OCI-LY3 (cell line): ENCODE measurements around the gene KRT14.

Experiments used
- H2AFZ ChIP-seq: fragments of 200-600, 300-600 bp; shearing (Covaris generic); 2 replicates; pipeline ENCODE4 v1.6.0; 2014; ENCODE audit warnings: antibody characterized with exemption, low read depth, low read length
- H3K27ac ChIP-seq: fragments of 200-600, 300-600 bp; sonication (generic); 2 replicates; pipeline ENCODE4 v1.5.1; 2014; ENCODE audit warnings: mild to moderate bottlenecking, low read length, moderate library complexity, mixed read lengths
- H3K27me3 ChIP-seq: fragments of 200-600, 300-600 bp; sonication (generic); 2 replicates; pipeline ENCODE4 v1.6.1; 2014; ENCODE audit warnings: low read depth, low read length, mixed read lengths
- H3K36me3 ChIP-seq: fragments of 200-600, 300-600 bp; sonication (generic); replicated peaks from 2 replicates; pipeline ENCODE3; 2014; ENCODE audit warnings: low read depth, low read length, mixed read lengths
- H3K4me1 ChIP-seq: fragments of 300-600, 200-600 bp; sonication (generic); 2 replicates; pipeline ENCODE4 v1.6.1; 2014; ENCODE audit warnings: low read length, mixed read lengths
- H3K4me2 ChIP-seq: fragments of 200-600, 300-600 bp; sonication (generic); 2 replicates; pipeline ENCODE4 v1.6.1; 2014; ENCODE audit warnings: low read length, mixed read lengths
- H3K4me3 ChIP-seq: fragments of 300-600, 200-600 bp; sonication (generic); 2 replicates; pipeline ENCODE4 v1.5.1; 2014; ENCODE audit warnings: antibody characterized with exemption, mild to moderate bottlenecking, low read length, moderate library complexity
- H3K79me2 ChIP-seq: fragments of 300-600, 200-600 bp; shearing (Covaris generic); 2 replicates; pipeline ENCODE4 v1.6.1; 2014; ENCODE audit warnings: mild to moderate bottlenecking, low read length, mixed read lengths
- H3K9ac ChIP-seq: fragments of 300-600, 200-600 bp; shearing (Covaris generic); 2 replicates; pipeline ENCODE4 v1.6.0; 2014; ENCODE audit warnings: mild to moderate bottlenecking, low read length, moderate library complexity
- H3K9me3 ChIP-seq: fragments of 200-600, 300-600 bp; shearing (Covaris generic); 2 replicates; pipeline ENCODE4 v1.6.1; 2014; ENCODE audit warnings: low read length, mixed read lengths; ENCODE audit not compliant: insufficient read depth
- H4K20me1 ChIP-seq: fragments of 200-600, 300-600 bp; sonication (generic); 2 replicates; pipeline ENCODE4 v1.6.1; 2016; ENCODE audit warnings: low read length, mixed read lengths; ENCODE audit not compliant: insufficient read depth
- CTCF ChIP-seq: fragments of 200-600, 300-600 bp; sonication (generic); IDR thresholded peaks from 2 replicates; pipeline ENCODE4 v1.5.1; 2014; ENCODE audit warnings: antibody characterized with exemption, low read length, low read depth
- EZH2phosphoT487 ChIP-seq: fragments of 200-600 bp; shearing (Covaris generic); IDR thresholded peaks from 2 replicates; pipeline ENCODE4 v1.6.1; 2018; ENCODE audit warnings: antibody characterized with exemption, mixed run types, low read depth

The KRT14 gene

GRCh38 chr17:41556306-41556705 lies 30.4 kb downstream of the KRT14 start:
- TF ChIP-seq CTCF (no peak), EZH2phosphoT487 (no peak)
- no peak overlapping the region for H2AFZ ChIP-seq
- no peaks in the 10 kb centered on the region for H3K4me1 ChIP-seq
- H3K4me3 ChIP-seq: no peak overlapping the region
- no peaks in the 10 kb centered on the region for H3K9me3 ChIP-seq
- no peaks in the 10 kb centered on the region for H4K20me1 ChIP-seq
- H3K4me2 ChIP-seq: no peak overlapping the region
- no peaks in the 10 kb centered on the region for H3K36me3 ChIP-seq
- H3K79me2 ChIP-seq: no peaks in the 10 kb centered on the region
- H3K9ac ChIP-seq: no peak overlapping the region
- peaks cover 50% of the 10 kb centered on the region for H3K27me3 ChIP-seq
- H3K27ac ChIP-seq: no peak overlapping the region

GRCh38 chr17:41555105-41555887 lies 31.4 kb downstream of the KRT14 start:
- H2AFZ ChIP-seq: no peak overlapping the region
- H3K4me2 ChIP-seq: no peak overlapping the region
- H3K4me3 ChIP-seq: no peak overlapping the region
- H4K20me1 ChIP-seq: no peaks in the 10 kb centered on the region
- TF ChIP-seq EZH2phosphoT487 (no peak), CTCF (no peak)
- H3K27me3 ChIP-seq: peaks cover 45% of the 10 kb centered on the region
- H3K9me3 ChIP-seq: no peaks in the 10 kb centered on the region
- H3K27ac ChIP-seq: no peak overlapping the region
- no peak overlapping the region for H3K9ac ChIP-seq
- no peaks in the 10 kb centered on the region for H3K4me1 ChIP-seq
- no peaks in the 10 kb centered on the region for H3K36me3 ChIP-seq
- H3K79me2 ChIP-seq: no peaks in the 10 kb centered on the region

GRCh38 chr17:41553987-41554680 lies 32.6 kb downstream of the KRT14 start:
- H3K36me3 ChIP-seq: no peaks in the 10 kb centered on the region

More at GRCh38 chr17:41553987-41554680, 32.6 kb downstream of the KRT14 start:
- H2AFZ ChIP-seq: no peak overlapping the region
- no peak overlapping the region for H3K27ac ChIP-seq
- no peak overlapping the region for H3K9ac ChIP-seq
- no peaks in the 10 kb centered on the region for H3K9me3 ChIP-seq
- H3K79me2 ChIP-seq: no peaks in the 10 kb centered on the region
- H3K4me2 ChIP-seq: no peak overlapping the region
- TF ChIP-seq CTCF (no peak), EZH2phosphoT487 (no peak)
- H4K20me1 ChIP-seq: no peaks in the 10 kb centered on the region
- H3K4me3 ChIP-seq: no peak overlapping the region
- peaks cover under 1% of the 10 kb centered on the region for H3K4me1 ChIP-seq
- H3K27me3 ChIP-seq: peaks cover 36% of the 10 kb centered on the region
